HG03175 (cell line): Measurements from ENCODE around the gene SYNGAP1.

Experiments
- ATAC-seq: cut with Tn5 transposase; IDR thresholded peaks from one replicate; pipeline ENCODE4 v1.9.1; 2021; ENCODE audit warnings: mild to moderate bottlenecking, moderate library complexity; ENCODE audit not compliant: unreplicated experiment

Gene SYNGAP1

DNA sequence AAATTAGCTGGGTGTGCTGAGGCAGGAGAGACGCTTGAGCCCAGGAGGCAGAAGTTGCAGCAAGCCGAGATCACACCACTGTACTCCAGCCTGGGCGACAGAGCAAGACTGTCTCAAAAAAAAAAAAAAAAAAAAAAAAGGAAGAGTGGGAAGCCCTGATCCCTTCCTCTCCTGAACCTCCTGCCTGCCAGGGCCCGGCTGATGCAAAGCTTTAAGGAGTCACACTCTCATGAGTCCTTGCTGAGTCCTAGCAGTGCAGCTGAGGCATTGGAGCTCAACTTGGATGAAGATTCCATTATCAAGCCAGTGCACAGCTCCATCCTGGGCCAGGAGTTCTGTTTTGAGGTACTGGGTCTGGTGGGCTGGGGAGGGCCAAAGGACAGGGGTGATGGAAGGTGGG lies 15.1 kb downstream of the SYNGAP1 start:
- ATAC-seq: no peak

DNA sequence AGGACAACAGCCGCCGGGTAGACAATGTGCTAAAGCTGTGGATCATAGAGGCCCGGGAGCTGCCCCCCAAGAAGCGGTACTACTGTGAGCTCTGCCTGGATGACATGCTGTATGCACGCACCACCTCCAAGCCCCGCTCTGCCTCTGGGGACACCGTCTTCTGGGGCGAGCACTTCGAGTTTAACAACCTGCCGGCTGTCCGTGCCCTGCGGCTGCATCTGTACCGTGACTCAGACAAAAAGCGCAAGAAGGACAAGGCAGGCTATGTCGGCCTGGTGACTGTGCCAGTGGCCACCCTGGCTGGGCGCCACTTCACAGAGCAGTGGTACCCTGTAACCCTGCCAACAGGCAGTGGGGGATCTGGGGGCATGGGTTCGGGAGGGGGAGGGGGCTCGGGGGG lies 17.8 kb downstream of the SYNGAP1 start:
- ATAC-seq: no peak

DNA sequence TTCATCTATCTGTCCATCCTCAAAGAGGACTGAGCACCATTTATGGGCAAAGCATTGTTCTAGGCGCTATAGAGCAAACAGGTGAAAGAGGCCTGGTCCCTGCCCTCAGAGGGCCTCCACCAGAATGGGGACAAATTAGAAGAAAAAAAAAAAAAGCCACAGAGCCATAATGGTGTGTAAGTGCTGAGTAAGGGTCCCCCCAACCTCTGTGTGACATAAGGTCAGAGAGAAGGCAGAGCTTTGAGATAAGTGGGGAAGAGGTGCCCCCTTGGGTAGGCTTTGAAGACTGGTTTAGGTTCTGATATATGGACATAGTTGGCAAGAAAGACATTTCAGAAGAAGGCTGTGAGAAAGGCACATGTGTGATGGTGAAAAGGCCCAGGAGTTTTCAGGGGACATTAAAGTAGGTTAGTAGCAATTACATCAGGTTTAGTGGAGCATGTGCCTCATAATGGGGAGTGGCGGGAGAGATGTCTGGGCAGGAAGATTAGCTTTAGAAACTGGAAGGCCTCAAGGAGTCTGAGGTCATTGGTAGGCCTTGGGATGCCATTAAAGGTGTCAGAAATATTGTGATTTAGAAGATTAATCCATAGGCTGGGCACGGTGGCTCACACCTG lies 19.2 kb downstream of the SYNGAP1 start:
- ATAC-seq: no peak

DNA sequence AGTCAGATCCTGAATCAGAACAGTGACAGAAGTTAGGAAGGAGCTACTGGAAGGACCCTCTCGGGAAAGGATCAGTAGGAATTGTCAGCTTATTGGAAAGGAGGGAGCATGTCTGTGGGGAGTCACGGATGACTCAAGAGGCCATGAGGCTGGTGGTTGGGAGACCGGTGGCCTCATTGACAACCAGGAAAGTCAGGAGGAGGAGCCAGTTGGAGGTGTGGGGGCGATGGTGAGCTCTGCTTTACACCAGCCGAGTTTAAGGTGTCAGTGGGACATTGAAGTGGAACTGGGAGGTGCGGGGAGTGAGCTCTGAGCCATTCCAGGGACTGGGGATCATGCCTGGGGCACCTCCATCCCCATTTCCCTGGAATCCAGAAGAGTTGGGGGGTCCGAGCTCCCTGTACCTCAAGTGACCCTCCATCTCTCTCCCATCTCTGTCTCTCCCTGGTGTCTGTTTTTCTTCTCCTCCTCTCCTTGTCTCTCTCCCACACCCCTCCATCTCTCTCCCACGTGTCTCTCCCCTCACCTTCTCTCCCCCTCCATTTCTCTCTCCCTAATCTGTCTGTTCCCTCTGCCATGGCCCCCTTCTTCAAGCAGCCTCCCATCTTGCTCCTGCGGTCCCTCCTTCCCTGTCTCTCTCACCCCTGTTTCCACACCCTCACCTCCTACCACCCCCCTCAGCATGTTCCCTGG lies 20.2 kb downstream of the SYNGAP1 start:
- no peak for ATAC-seq

DNA sequence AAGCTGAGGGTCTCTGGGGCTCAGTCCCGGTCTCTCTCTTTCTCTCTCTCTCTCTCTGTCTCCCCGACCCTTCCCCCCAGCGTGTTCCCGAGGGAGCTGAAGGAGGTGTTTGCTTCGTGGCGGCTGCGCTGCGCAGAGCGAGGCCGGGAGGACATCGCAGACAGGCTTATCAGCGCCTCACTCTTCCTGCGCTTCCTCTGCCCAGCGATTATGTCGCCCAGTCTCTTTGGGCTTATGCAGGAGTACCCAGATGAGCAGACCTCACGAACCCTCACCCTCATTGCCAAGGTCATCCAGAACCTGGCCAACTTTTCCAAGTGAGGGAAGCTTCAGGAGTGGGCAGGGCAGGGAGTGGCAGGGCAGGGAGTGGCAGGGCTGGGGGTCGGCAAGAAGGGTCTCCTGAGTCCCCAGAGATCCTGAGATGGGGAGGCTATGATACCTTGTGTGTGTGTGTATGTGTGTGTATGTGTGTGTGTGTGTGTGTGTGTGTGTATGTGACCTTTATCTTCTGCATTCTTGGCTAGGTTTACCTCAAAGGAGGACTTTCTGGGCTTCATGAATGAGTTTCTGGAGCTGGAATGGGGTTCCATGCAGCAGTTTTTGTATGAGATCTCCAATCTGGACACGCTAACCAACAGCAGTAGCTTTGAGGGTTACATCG lies 20.9 kb downstream of the SYNGAP1 start:
- no peak for ATAC-seq

- ATAC-seq: no peak
These were observed 21.6 kb downstream of the SYNGAP1 start for GRCh38 chr6:33441457-33441856.

DNA sequence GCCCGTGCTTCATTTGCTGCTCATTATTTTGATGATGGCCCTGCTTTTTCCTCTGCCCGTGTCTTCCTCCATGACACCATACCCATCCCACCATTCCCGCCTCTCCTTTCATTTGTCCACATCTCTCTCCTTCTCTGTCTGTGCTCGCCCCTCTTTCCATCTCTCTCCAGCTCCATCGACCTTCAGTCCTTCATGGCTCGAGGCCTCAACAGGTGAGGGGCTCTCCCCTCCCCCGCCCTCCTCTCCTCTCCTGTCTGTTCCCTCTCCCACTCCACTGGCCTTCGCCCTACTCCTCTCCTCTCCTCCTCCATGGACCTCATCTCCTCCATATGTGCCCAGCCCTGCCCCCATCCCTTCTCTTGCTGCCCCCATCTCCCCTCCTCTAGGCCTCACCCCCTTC lies 22.4 kb downstream of the SYNGAP1 start:
- no peak for ATAC-seq

DNA sequence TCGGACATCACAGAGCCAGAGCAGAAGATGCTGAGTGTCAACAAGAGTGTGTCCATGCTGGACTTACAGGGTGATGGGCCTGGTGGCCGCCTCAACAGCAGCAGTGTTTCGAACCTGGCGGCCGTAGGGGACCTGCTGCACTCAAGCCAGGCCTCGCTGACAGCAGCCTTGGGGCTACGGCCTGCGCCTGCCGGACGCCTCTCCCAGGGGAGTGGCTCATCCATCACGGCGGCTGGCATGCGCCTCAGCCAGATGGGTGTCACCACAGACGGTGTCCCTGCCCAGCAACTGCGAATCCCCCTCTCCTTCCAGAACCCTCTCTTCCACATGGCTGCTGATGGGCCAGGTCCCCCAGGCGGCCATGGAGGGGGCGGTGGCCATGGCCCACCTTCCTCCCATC lies 23.2 kb downstream of the SYNGAP1 start:
- no peak for ATAC-seq

GRCh38 chr6:33443619-33444504 lies 24.0 kb downstream of the SYNGAP1 start:
- no peak for ATAC-seq

DNA sequence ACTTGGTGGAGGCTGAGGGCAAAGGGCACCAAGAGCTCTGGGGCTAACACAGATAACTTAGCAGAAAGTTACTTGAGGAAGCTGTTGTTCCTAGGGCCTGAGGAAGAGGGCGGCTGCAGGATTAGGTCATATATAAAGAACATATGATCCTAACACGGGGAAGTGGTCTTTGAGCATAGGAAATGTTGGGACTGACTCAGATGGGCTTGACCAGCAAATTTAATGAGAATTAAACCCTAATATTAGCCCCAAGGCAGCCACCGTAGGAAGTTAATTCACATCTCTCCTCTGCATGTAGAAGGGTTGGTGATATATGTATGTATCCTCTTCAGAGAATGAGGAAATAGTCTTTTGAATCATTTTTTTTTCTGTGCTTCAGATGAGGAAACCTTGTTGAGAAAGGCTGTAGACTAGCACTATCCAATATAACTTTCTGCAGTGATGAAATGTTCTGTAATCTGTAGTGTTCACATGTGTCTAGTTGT lies 25.3 kb downstream of the SYNGAP1 start:
- ATAC-seq: no peak

- ATAC-seq: no peak
These were observed 26.5 kb downstream of the SYNGAP1 start for GRCh38 chr6:33446356-33446755.

DNA sequence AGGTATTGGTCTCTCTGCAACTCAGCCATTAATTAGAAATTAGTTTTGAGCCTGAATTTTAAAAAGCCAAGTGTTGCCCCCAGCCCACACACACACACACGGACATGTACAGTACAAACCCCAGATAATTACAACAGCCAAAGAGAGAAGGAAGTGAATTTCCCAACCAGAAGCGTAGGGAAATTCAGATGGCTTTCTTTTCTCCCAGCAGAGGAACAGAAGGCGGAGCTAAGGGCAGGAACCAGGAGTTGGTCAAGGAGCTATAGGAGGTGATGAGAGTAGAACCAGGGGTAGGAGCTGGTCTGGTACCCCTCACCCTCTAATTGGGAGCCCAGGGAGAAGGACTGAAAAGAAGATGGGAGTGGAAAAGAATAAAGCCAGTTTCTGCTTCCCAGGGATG lies 30.6 kb downstream of the SYNGAP1 start:
- no peak for ATAC-seq

GRCh38 chr6:33451606-33452005 lies 31.7 kb downstream of the SYNGAP1 start:
- ATAC-seq: no peak

DNA sequence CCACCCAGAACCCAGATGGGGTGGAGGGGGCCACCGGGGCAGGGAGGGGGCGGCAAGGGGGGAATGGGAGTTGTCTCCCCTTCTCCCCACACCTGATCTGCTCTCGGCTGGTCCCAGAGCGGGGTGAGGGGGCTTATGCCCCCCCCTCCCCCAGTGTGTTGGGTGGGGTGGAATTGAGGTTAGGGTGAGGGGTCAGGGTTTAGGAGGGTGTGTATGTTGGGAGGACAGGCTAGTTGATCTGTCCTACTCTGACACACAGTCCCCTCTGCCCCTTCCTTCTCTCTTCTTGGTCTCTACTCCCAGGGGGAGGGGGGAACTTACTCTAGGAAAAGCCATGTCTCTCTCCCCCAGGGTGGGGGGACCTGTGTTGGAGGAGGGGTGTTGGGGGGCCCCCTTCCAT lies 32.6 kb downstream of the SYNGAP1 start:
- ATAC-seq: no peak

DNA sequence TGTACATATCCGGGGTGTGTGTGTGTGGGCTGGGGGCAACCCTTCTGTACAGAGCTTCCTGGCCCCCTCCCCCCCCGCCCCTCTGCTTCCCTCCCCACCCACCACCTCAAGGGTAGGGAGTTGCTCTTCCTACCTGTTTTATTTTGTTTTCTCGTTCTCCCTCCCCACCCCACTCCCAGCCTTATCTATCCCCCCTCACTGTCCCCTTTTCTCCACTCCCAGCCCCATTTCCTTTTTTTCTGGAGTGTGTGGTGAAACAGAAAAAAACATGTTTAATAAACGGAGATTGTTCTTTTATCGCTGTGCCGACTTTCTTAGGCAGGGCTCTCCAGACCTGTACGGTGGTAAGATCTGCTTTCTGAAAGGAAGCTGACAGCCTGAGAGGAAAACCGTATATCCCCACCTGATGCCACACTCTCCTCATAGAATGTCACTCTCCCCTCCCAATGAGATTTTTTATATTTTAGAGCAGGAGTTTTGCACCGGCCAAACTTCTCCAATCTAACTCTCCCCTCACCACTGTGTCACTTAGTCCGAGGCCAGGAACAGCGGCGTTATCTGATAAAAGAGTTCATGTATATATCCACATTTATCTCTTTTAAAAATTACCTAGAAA lies 33.6 kb downstream of the SYNGAP1 start:
- no peak for ATAC-seq

- peak; percentile 98 for ATAC-seq
These were observed 34.4 kb downstream of the SYNGAP1 start, which contains the start of gene ZBTB9 for GRCh38 chr6:33454009-33454946. TSS of gene ZBTB9 (plus strand) at chr6:33454576. CDS start at chr6:33455101, 525 bp downstream.

DNA sequence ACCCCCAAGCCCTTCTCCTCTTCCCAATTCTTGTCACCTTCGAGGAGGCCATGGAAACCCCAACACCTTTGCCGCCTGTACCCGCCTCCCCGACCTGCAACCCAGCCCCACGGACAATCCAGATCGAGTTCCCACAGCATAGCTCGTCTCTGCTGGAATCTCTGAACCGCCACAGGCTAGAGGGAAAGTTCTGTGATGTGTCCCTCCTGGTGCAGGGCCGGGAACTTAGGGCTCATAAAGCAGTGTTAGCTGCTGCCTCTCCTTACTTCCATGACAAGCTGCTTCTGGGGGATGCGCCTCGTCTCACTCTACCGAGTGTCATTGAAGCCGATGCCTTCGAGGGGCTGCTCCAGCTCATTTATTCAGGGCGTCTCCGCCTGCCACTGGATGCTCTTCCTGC lies 35.2 kb downstream of the SYNGAP1 start:
- no peak for ATAC-seq

- no peak for ATAC-seq
These were observed 36.3 kb downstream of the SYNGAP1 start for GRCh38 chr6:33456156-33456555.

DNA sequence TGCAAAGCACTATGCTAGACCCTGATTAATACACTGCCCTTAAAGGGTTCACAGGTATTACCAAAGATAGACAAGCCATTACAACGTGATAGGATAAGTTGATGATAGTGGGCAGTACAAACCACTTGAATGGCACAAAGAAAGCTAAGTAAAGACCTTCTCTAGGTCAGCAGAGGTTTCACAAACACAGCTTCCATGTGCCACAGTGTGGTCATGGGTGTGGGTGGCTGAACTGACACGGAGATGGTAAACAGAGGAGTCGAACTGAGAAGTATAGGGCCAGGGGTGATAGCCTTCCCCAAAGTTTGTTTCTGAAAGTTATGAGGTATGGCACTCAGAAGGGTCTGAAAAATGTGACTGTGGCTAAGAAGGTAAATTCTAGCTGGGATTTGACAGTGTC lies 38.8 kb downstream of the SYNGAP1 start:
- no peak for ATAC-seq

DNA sequence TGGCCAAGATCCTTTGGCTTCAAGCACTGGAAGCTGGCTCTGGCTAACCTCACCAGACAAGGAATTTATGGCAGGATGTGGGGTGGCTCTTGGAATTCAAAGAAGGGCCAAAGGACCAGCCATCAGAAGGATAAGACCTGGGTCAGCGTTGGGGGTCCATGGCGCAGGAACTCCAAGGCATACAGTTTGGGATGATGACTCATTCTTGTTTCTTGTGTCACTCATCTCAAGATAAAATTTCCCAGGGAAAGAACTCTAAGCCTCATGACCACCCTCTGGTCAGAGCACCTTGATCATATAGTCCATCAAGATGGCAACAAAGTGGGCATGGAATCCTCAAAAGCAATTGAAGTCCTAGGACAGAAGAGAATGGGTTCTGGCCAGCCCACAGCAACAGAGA lies 39.4 kb downstream of the SYNGAP1 start:
- ATAC-seq: no peak
